Osteocyte (in vitro differentiated cells): ENCODE results near the gene PDE10A. TPM values are rescaled to one million over a fixed set of nuclear protein-coding genes. Genes with fewer than 3 reads are reported as not detected.

Source experiments
- DNase-seq: peaks from one replicate; pipeline ENCODE4 v3.0.0; 2021; ENCODE audit warnings: mixed read lengths; ENCODE audit not compliant: unreplicated experiment; ENCODE audit errors: extremely low spot score
- H3K27ac Mint-ChIP-seq: one replicate; pipeline ENCODE4 v1.8.0; 2021; ENCODE audit warnings: mild to moderate bottlenecking, mixed read lengths; ENCODE audit not compliant: unreplicated experiment
- H3K27me3 Mint-ChIP-seq: one replicate; pipeline ENCODE4 v1.8.0; 2021; ENCODE audit warnings: mixed read lengths; ENCODE audit not compliant: unreplicated experiment
- H3K36me3 Mint-ChIP-seq: one replicate; pipeline ENCODE4 v1.8.0; 2021; ENCODE audit warnings: mixed read lengths; ENCODE audit not compliant: unreplicated experiment
- H3K4me1 Mint-ChIP-seq: one replicate; pipeline ENCODE4 v1.8.0; 2021; ENCODE audit warnings: mixed read lengths; ENCODE audit not compliant: unreplicated experiment
- H3K4me3 Mint-ChIP-seq: one replicate; pipeline ENCODE4 v1.8.0; 2021; ENCODE audit warnings: mild to moderate bottlenecking, moderate library complexity, mixed read lengths; ENCODE audit not compliant: unreplicated experiment
- H3K9me3 Mint-ChIP-seq: one replicate; pipeline ENCODE4 v1.8.0; 2021; ENCODE audit warnings: mixed read lengths; ENCODE audit not compliant: unreplicated experiment
- total RNA-seq: library from RNA; stranded (reverse); gene quantifications from 2 replicates; pipeline ENCODE4 v1.2.1, GENCODE V29; 2021
- TF ChIP-seq, protein P1 (sequence below): fragments of 200-600 bp; sonication (generic); IDR thresholded peaks from 2 replicates; pipeline ENCODE4 v1.5.0; 2021; ENCODE audit warnings: antibody characterized with exemption, mild to moderate bottlenecking, moderate library complexity

Gene PDE10A
- total RNA-seq, 1 donor from 2014 or later = 9.8 TPM

DNA sequence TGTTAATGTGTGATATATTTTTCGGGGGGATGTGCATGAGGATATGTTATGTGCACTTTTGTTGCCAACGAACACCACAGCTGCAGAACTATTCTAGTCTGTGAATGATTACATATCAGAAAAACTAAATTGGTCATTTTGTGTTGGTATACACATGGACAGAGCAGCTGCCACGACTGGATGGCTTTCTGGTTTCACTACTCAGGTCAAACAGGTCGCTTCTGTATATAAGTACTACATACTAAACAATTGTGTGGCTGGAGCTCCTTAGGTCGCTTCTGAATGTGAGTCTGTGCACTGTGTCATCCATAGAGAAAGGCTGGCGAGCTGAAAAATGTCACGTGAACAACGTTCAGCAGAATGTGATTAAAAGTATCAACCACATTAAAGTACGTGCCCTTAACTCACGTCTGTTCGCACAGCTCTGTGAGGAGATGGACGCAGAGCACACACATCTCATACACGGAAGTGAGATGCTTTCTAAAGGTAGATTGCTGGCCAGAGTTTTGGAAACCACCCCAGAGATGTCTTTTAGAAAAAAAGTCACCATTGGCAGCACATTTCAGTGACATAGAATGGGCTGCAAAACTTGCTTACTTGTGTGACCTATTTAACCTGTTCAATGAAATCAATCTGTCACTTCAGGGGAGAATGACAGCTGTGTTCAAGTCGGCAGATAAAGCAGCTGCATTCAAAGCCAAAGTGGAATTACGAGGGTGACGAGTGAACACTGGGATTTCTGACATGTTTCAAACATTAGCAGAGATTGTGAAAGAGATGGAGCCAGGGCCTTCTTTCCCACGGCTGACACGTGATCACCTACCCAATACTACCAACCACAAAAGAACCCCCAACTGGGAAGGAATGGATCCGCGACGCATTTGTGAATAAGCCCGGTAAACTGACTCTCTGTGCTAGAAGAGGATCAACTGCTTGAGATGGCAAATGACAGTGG lies 176.6 kb downstream of the PDE10A start:
- no peak overlapping the region for H3K4me3 Mint-ChIP-seq
- TF ChIP-seq, protein P1, sequence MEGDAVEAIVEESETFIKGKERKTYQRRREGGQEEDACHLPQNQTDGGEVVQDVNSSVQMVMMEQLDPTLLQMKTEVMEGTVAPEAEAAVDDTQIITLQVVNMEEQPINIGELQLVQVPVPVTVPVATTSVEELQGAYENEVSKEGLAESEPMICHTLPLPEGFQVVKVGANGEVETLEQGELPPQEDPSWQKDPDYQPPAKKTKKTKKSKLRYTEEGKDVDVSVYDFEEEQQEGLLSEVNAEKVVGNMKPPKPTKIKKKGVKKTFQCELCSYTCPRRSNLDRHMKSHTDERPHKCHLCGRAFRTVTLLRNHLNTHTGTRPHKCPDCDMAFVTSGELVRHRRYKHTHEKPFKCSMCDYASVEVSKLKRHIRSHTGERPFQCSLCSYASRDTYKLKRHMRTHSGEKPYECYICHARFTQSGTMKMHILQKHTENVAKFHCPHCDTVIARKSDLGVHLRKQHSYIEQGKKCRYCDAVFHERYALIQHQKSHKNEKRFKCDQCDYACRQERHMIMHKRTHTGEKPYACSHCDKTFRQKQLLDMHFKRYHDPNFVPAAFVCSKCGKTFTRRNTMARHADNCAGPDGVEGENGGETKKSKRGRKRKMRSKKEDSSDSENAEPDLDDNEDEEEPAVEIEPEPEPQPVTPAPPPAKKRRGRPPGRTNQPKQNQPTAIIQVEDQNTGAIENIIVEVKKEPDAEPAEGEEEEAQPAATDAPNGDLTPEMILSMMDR = no peak
- no peak for DNase-seq
- H3K4me1 Mint-ChIP-seq = no peaks in the 10 kb centered on the region
- no peaks in the 10 kb centered on the region for H3K27me3 Mint-ChIP-seq
- no peak overlapping the region for H3K27ac Mint-ChIP-seq
- peaks cover 6% of the 10 kb centered on the region for H3K9me3 Mint-ChIP-seq
- H3K36me3 Mint-ChIP-seq = no peaks in the 10 kb centered on the region

DNA sequence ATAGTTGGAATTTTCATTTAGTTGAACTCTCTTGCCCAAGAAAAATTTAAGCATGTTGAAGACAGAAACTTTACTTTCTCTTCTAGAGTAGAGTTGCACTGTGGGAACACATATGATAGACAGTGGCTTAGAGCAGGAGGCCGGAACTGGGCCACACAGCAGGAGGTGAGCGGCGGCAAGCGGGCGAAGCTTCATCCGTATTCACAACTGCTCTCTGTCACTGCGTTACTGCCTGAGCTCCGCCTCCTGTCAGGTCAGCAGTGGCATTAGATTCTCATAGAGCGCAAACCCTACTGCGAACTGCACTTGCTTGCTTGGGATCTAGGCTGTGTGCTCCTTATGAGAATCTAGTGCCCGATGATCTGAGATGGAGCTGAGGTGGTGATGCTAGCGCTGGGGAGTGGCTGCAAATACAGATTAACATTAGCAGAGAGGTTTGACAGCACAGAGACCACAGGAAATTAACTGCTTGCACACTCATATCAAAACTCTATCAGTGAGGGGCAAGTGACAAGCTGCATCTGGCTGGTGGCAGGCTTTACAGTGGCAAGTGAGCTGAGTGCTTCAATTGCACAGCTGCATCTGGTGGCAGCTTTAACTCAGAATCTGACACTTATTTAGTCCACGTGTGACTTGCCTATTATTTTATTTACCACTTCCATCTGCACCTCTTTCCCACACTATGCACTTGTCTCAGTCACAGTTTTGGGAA lies 178.7 kb downstream of the PDE10A start:
- Mint-ChIP-seq H3K27ac (no peak overlapping the region), H3K27me3 (no peaks in the 10 kb centered on the region)
- TF ChIP-seq, protein P1 = no peak

DNA sequence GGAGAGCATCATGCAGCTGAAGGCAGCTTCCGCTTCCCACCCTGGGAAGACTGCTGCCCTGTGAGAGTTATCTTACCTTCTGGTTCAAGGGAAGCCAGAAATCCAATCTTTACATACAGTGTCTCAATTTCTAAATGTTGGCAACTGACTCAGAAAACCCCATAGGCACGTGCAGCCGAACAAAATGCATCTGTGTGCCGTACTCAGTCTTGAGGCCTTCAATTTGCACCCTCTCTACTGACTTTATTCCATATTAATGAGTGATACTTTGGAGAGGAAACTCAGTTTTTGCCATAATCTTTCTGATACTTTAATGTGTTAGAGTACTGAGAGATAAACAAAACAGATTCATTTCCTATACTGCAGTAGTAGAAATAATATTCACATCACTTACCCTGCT lies 181.1 kb downstream of the PDE10A start:
- Mint-ChIP-seq H3K4me1 (no peaks in the 10 kb centered on the region), H3K36me3 (no peaks in the 10 kb centered on the region)

More for the DNA sequence above, 178.7 kb downstream of the PDE10A start:
- Mint-ChIP-seq H3K36me3 (no peaks in the 10 kb centered on the region), H3K4me3 (no peak overlapping the region), H3K4me1 (no peaks in the 10 kb centered on the region), H3K9me3 (peaks cover 4% of the 10 kb centered on the region)
- no peak for DNase-seq

DNA sequence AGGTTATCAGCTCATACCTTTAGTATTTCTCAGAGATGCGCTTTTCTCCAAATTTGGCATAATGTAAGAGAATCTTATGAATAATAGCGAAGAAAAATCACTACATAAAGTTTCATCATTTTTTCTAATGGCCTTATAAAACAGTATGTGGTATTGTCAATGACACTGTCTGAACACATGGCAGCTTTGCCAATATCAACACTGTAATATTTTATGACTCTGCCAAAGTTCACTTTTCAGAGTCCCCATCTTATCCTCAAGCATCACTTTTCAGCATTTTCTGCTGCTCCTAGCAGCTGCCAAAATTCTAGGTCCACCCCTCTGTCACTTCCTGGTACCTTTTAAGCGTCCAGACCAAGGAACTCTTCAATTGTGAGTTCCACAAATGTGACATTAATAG lies 182.1 kb downstream of the PDE10A start:
- no peaks in the 10 kb centered on the region for H3K27me3 Mint-ChIP-seq
- no peaks in the 10 kb centered on the region for H3K4me1 Mint-ChIP-seq
- DNase-seq = no peak
- H3K27ac Mint-ChIP-seq = no peak overlapping the region
- TF ChIP-seq, protein P1 = no peak
- no peaks in the 10 kb centered on the region for H3K9me3 Mint-ChIP-seq
- H3K36me3 Mint-ChIP-seq = no peaks in the 10 kb centered on the region
- H3K4me3 Mint-ChIP-seq = no peak overlapping the region

More for the DNA sequence above, 181.1 kb downstream of the PDE10A start:
- no peaks in the 10 kb centered on the region for H3K27me3 Mint-ChIP-seq
- no peak for DNase-seq
- H3K9me3 Mint-ChIP-seq = no peaks in the 10 kb centered on the region
- TF ChIP-seq, protein P1 = no peak
- H3K4me3 Mint-ChIP-seq = no peak overlapping the region
- no peak overlapping the region for H3K27ac Mint-ChIP-seq

DNA sequence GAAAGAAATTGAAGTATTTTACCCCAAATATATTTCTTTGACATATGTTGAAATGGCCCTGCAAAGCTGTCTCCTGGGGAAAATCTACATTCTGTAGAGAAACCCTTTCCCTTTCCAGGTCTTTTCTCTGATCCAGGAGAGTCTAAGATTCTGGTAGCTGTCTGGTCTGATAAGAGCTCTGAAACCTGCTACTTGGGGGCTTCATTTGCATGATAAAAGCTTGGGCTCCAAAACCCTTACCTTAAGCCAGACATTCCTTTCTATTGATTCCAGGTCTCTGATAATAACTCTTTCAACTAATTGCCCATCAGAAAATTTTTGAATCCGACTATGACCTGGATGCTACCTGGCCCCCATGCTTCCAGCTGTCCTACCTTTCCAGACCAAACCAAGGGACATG lies 184.5 kb downstream of the PDE10A start:
- no peaks in the 10 kb centered on the region for H3K36me3 Mint-ChIP-seq
- H3K27ac Mint-ChIP-seq = no peak overlapping the region
- TF ChIP-seq, protein P1 = no peak
- H3K4me3 Mint-ChIP-seq = no peak overlapping the region
- no peak for DNase-seq
- no peaks in the 10 kb centered on the region for H3K4me1 Mint-ChIP-seq
- H3K9me3 Mint-ChIP-seq = no peaks in the 10 kb centered on the region
- H3K27me3 Mint-ChIP-seq = no peaks in the 10 kb centered on the region
